NB4 (cell line): ENCODE measurements around the gene MAGI1.

Source experiments
- TF ChIP-seq, protein P1 (sequence below): IDR thresholded peaks from one replicate; pipeline ENCODE4 v1.5.1; 2012; ENCODE audit warnings: low read depth, low read length
- TF ChIP-seq, protein P2 (sequence below): IDR thresholded peaks from 2 replicates; pipeline ENCODE4 v1.6.1; 2011; ENCODE audit warnings: low read depth, low read length

DNA sequence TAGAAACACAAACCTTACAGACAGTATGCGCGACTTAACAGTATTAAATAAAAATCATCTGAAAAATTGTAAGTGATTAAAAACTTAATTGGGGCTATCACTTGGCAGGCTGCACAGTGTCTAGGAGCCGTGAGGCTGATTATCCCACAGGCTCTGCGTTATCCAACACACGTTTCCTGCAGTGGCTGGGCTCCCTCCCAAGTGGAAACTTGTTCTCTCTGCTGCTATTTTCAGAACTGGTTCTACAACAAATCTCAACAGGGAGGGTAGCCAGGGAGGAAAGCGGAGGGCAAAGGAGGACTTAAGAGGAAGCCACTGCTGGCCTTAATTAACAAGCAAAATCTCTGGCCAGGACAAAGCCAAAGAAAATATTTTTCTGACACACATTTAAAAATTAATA is 555.2 kb downstream of the MAGI1 start:
- TF ChIP-seq, protein P1, sequence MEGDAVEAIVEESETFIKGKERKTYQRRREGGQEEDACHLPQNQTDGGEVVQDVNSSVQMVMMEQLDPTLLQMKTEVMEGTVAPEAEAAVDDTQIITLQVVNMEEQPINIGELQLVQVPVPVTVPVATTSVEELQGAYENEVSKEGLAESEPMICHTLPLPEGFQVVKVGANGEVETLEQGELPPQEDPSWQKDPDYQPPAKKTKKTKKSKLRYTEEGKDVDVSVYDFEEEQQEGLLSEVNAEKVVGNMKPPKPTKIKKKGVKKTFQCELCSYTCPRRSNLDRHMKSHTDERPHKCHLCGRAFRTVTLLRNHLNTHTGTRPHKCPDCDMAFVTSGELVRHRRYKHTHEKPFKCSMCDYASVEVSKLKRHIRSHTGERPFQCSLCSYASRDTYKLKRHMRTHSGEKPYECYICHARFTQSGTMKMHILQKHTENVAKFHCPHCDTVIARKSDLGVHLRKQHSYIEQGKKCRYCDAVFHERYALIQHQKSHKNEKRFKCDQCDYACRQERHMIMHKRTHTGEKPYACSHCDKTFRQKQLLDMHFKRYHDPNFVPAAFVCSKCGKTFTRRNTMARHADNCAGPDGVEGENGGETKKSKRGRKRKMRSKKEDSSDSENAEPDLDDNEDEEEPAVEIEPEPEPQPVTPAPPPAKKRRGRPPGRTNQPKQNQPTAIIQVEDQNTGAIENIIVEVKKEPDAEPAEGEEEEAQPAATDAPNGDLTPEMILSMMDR = no peak
- TF ChIP-seq, protein P2, sequence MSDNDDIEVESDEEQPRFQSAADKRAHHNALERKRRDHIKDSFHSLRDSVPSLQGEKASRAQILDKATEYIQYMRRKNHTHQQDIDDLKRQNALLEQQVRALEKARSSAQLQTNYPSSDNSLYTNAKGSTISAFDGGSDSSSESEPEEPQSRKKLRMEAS = no peak
